Subcutaneous abdominal adipose tissue (tissue), 5 donors: ENCODE results near the gene KLK4.

Experiments
- H3K27ac ChIP-seq: one replicate; pipeline ENCODE4 v1.7.0; 2013; ENCODE audit warnings: low read depth, mild to moderate bottlenecking, inconsistent platforms, low read length, moderate library complexity
- H3K27me3 ChIP-seq, 5 donors: one replicate each; pipeline ENCODE4 v1.7.0; 2013; ENCODE audit warnings: low read length in 5 of 5, inconsistent platforms in 1 of 5; ENCODE audit not compliant: control insufficient read depth in 5 of 5, insufficient read depth in 4 of 5
- H3K36me3 ChIP-seq, 5 donors: one replicate each; pipeline ENCODE4 v1.7.0; 2013; ENCODE audit warnings: low read length in 5 of 5; ENCODE audit not compliant: control insufficient read depth in 5 of 5, insufficient read depth in 5 of 5
- H3K4me1 ChIP-seq, 5 donors: one replicate each; pipeline ENCODE4 v1.7.0; 2013; ENCODE audit warnings: low read length in 5 of 5, mild to moderate bottlenecking in 3 of 5, moderate library complexity in 1 of 5; ENCODE audit not compliant: control insufficient read depth in 5 of 5, insufficient read depth in 5 of 5
- H3K4me3 ChIP-seq, 5 donors: one replicate each; pipeline ENCODE4 v1.7.0; 2013; ENCODE audit warnings: low read length in 5 of 5, low read depth in 1 of 5
- H3K9ac ChIP-seq, 5 donors: one replicate each; pipeline ENCODE4 v1.7.0; 2013; ENCODE audit warnings: low read length in 5 of 5, mild to moderate bottlenecking in 4 of 5, moderate library complexity in 3 of 5
- H3K9me3 ChIP-seq, 5 donors: one replicate each; pipeline ENCODE4 v1.7.0; 2013; ENCODE audit warnings: low read length in 5 of 5; ENCODE audit not compliant: control insufficient read depth in 5 of 5
- donor health status: healthy.
- donor health status: healthy.
- donor health status: healthy.
- donor health status: healthy.
- donor health status: healthy.

Gene KLK4

GRCh38 chr19:50889638-50890037 lies 21.6 kb downstream of the KLK4 start:
- no peak overlapping the region for H3K9ac ChIP-seq
- H3K36me3 ChIP-seq: no peaks in the 10 kb centered on the region
- H3K9me3 ChIP-seq: no peaks in the 10 kb centered on the region
- H3K4me3 ChIP-seq: no peak overlapping the region
- peaks cover 0 to 5% (median 0%) of the 10 kb centered on the region in 5 donors for H3K4me1 ChIP-seq
- H3K27ac ChIP-seq: no peak overlapping the region
- peaks cover 0 to 21% (median 13%) of the 10 kb centered on the region in 5 donors for H3K27me3 ChIP-seq

- H3K27me3 ChIP-seq: peaks cover 0 to 37% (median 26%) of the 10 kb centered on the region in 5 donors
- no peaks in the 10 kb centered on the region for H3K4me1 ChIP-seq
- H3K4me3 ChIP-seq: no peak overlapping the region
- H3K9ac ChIP-seq: no peak overlapping the region
- no peaks in the 10 kb centered on the region for H3K36me3 ChIP-seq
- H3K9me3 ChIP-seq: no peaks in the 10 kb centered on the region
- H3K27ac ChIP-seq: no peak overlapping the region
Measured at GRCh38 chr19:50882188-50882587, 29.0 kb downstream of the KLK4 start.

GRCh38 chr19:50880241-50880640 lies 31.0 kb downstream of the KLK4 start:
- Histone ChIP-seq H3K4me1 (no peaks in the 10 kb centered on the region), H3K9me3 (no peaks in the 10 kb centered on the region), H3K27ac (no peak overlapping the region), H3K36me3 (no peaks in the 10 kb centered on the region), H3K4me3 (no peak overlapping the region), H3K27me3 (peaks cover 0 to 37% (median 35%) of the 10 kb centered on the region in 5 donors), H3K9ac (no peak overlapping the region)

GRCh38 chr19:50878851-50879250 lies 32.3 kb downstream of the KLK4 start:
- Histone ChIP-seq H3K9me3 (no peaks in the 10 kb centered on the region), H3K9ac (no peak overlapping the region), H3K27ac (no peak overlapping the region), H3K4me3 (no peak overlapping the region), H3K27me3 (peaks cover 7 to 46% (median 38%) of the 10 kb centered on the region in 5 donors), H3K36me3 (no peaks in the 10 kb centered on the region), H3K4me1 (no peaks in the 10 kb centered on the region)

- H3K4me3 ChIP-seq: no peak overlapping the region
- no peaks in the 10 kb centered on the region for H3K4me1 ChIP-seq
- H3K36me3 ChIP-seq: no peaks in the 10 kb centered on the region
- no peaks in the 10 kb centered on the region for H3K9me3 ChIP-seq
- H3K9ac ChIP-seq: no peak overlapping the region
- H3K27ac ChIP-seq: no peak overlapping the region
- peaks cover 7 to 56% (median 40%) of the 10 kb centered on the region in 5 donors for H3K27me3 ChIP-seq
Measured at GRCh38 chr19:50877338-50877737, 33.9 kb downstream of the KLK4 start.

- Histone ChIP-seq H3K27me3 (peaks cover 7 to 56% (median 43%) of the 10 kb centered on the region in 5 donors), H3K4me3 (no peak overlapping the region), H3K9ac (no peak overlapping the region)
Measured at GRCh38 chr19:50876456-50876855, 34.7 kb downstream of the KLK4 start.

GRCh38 chr19:50875795-50876422 lies 35.3 kb downstream of the KLK4 start:
- no peaks in the 10 kb centered on the region for H3K9me3 ChIP-seq
- H3K9ac ChIP-seq: no peak overlapping the region
- H3K27ac ChIP-seq: no peak overlapping the region
- no peaks in the 10 kb centered on the region for H3K36me3 ChIP-seq
- H3K27me3 ChIP-seq: peaks cover 7 to 55% (median 43%) of the 10 kb centered on the region in 5 donors
- H3K4me3 ChIP-seq: no peak overlapping the region
- H3K4me1 ChIP-seq: no peaks in the 10 kb centered on the region

More at GRCh38 chr19:50876456-50876855, 34.7 kb downstream of the KLK4 start:
- H3K27ac ChIP-seq: no peak overlapping the region
- H3K36me3 ChIP-seq: no peaks in the 10 kb centered on the region
- H3K9me3 ChIP-seq: no peaks in the 10 kb centered on the region
- no peaks in the 10 kb centered on the region for H3K4me1 ChIP-seq

- H3K36me3 ChIP-seq: no peaks in the 10 kb centered on the region
- no peaks in the 10 kb centered on the region for H3K9me3 ChIP-seq
- H3K27ac ChIP-seq: no peak overlapping the region
- no peak overlapping the region for H3K4me3 ChIP-seq
- H3K27me3 ChIP-seq: peaks cover 10 to 54% (median 44%) of the 10 kb centered on the region in 5 donors
- no peak overlapping the region for H3K9ac ChIP-seq
- H3K4me1 ChIP-seq: no peaks in the 10 kb centered on the region
Measured at GRCh38 chr19:50874211-50874610, 37.0 kb downstream of the KLK4 start.

GRCh38 chr19:50873056-50873455 lies 38.1 kb downstream of the KLK4 start, which contains the start of gene KLK2:
TSS of gene KLK2 (plus strand) at chr19:50873439. CDS start at chr19:50873474, 35 bp downstream.
- no peaks in the 10 kb centered on the region for H3K9me3 ChIP-seq

GRCh38 chr19:50870417-50871089 lies 40.6 kb downstream of the KLK4 start:
- Histone ChIP-seq H3K9ac (no peak overlapping the region), H3K9me3 (no peaks in the 10 kb centered on the region), H3K4me1 (no peaks in the 10 kb centered on the region), H3K27ac (no peak overlapping the region), H3K36me3 (no peaks in the 10 kb centered on the region), H3K4me3 (no peak overlapping the region), H3K27me3 (peaks cover 10 to 46% (median 22%) of the 10 kb centered on the region in 5 donors)

More at GRCh38 chr19:50873056-50873455, 38.1 kb downstream of the KLK4 start, which contains the start of gene KLK2:
- H3K4me3 ChIP-seq: no peak within 1 kb of the TSS
- H3K27ac ChIP-seq: no peak within 1 kb of the TSS
- H3K36me3 ChIP-seq: no peaks in the 10 kb centered on the region
- H3K9ac ChIP-seq: no peak within 1 kb of the TSS
- H3K27me3 ChIP-seq: peaks cover 10 to 52% (median 40%) of the 10 kb centered on the region in 5 donors
- H3K4me1 ChIP-seq: no peaks in the 10 kb centered on the region
